Liver (tissue), 3 donors: ENCODE results near the gene SIL1.

ENCODE experiments used
- CTCF ChIP-seq: fragments of 150-350 bp; IDR thresholded peaks from 2 replicates; pipeline ENCODE4 v1.5.1; 2017; ENCODE audit warnings: improper control_type of control experiment, low read depth, low read length; ENCODE audit not compliant: missing input control
- EGR1 ChIP-seq, 2 donors: IDR thresholded peaks; 2 replicates each; pipeline ENCODE4 v1.6.1; 2016 to 2018; ENCODE audit warnings: antibody characterized with exemption in 2 of 2, low read depth in 2 of 2
- GABPA ChIP-seq, 2 donors: IDR thresholded peaks in 1 of 2; conservative IDR thresholded peaks in 1 of 2; 2 replicates each; pipeline ENCODE4 v1.6.1; 2016; ENCODE audit warnings: antibody characterized with exemption in 2 of 2, mild to moderate bottlenecking in 1 of 2, moderate library complexity in 1 of 2
- JUND ChIP-seq, 2 donors: IDR thresholded peaks; 2 replicates each; pipeline ENCODE4 v1.6.1; 2016; ENCODE audit warnings: antibody characterized with exemption in 2 of 2
- RAD21 ChIP-seq, 2 donors: IDR thresholded peaks; 2 replicates each; pipeline ENCODE4 v1.6.1; 2016; ENCODE audit warnings: antibody characterized with exemption in 2 of 2, mild to moderate bottlenecking in 2 of 2
- RXRA ChIP-seq, 2 donors: IDR thresholded peaks; 2 replicates each; pipeline ENCODE4 v1.6.1; 2017 to 2018; ENCODE audit warnings: antibody characterized with exemption in 2 of 2, mild to moderate bottlenecking in 1 of 2
- TF ChIP-seq, protein P1 (sequence below): IDR thresholded peaks from 2 replicates; pipeline ENCODE4 v1.6.1; 2016; ENCODE audit warnings: antibody characterized with exemption, mild to moderate bottlenecking
- TF ChIP-seq, protein P2 (sequence below): IDR thresholded peaks from 2 replicates; pipeline ENCODE4 v1.6.1; 2016; ENCODE audit warnings: antibody characterized with exemption
- donor health status: healthy.
- donor health status: healthy.

GRCh38 chr5:138942066-138942465 lies 256.1 kb downstream of the SIL1 start:
- TF ChIP-seq RXRA (IDR thresholded peaks at IDR 0.05) = no peak
- no peak for TF ChIP-seq JUND (IDR thresholded peaks at IDR 0.05)
- TF ChIP-seq GABPA (IDR thresholded peaks at IDR 0.05 in 1 of 2, conservative IDR thresholded peaks at IDR 0.05 in 1 of 2) = no peak
- TF ChIP-seq CTCF = no peak
- TF ChIP-seq, protein P1, sequence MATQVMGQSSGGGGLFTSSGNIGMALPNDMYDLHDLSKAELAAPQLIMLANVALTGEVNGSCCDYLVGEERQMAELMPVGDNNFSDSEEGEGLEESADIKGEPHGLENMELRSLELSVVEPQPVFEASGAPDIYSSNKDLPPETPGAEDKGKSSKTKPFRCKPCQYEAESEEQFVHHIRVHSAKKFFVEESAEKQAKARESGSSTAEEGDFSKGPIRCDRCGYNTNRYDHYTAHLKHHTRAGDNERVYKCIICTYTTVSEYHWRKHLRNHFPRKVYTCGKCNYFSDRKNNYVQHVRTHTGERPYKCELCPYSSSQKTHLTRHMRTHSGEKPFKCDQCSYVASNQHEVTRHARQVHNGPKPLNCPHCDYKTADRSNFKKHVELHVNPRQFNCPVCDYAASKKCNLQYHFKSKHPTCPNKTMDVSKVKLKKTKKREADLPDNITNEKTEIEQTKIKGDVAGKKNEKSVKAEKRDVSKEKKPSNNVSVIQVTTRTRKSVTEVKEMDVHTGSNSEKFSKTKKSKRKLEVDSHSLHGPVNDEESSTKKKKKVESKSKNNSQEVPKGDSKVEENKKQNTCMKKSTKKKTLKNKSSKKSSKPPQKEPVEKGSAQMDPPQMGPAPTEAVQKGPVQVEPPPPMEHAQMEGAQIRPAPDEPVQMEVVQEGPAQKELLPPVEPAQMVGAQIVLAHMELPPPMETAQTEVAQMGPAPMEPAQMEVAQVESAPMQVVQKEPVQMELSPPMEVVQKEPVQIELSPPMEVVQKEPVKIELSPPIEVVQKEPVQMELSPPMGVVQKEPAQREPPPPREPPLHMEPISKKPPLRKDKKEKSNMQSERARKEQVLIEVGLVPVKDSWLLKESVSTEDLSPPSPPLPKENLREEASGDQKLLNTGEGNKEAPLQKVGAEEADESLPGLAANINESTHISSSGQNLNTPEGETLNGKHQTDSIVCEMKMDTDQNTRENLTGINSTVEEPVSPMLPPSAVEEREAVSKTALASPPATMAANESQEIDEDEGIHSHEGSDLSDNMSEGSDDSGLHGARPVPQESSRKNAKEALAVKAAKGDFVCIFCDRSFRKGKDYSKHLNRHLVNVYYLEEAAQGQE = no peak
- TF ChIP-seq, protein P2, sequence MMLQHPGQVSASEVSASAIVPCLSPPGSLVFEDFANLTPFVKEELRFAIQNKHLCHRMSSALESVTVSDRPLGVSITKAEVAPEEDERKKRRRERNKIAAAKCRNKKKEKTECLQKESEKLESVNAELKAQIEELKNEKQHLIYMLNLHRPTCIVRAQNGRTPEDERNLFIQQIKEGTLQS = no peak
- no peak for TF ChIP-seq RAD21 (IDR thresholded peaks at IDR 0.05)
- TF ChIP-seq EGR1 (IDR thresholded peaks at IDR 0.05; ENCODE audit: low read depth in 2 of 2) = no peak
